ENCODE data around the gene SPRED1.

The SPRED1 gene

DNA sequence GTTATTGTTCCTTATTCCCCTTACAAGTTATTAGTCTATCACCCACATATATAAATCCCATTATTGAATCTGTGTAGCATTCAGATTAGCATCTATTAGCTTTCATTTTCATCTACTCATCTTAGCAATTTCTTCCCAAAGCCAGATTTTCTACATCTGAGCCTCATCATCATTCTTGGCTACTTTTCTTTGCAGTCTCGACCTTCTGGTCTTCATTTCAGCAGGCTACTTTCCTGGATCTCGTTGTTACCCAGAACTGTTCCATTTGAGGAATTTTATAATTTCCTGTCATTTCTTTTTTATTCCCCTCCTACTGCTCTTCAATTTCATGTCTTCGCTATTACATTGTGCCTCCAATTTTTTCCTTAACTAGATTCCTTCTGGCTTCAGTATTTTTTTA, 51.8 kb downstream of the SPRED1 start:
- Histone ChIP-seq H3K4me3 (ENCODE audit: low read length) (no peak overlapping the region), H3K4me1 (ENCODE audit: control insufficient read depth, insufficient read depth, low read length) (no peaks in the 10 kb centered on the region), H3K36me3 (ENCODE audit: control insufficient read depth, insufficient read depth, low read length) (no peaks in the 10 kb centered on the region), H3K27ac (ENCODE audit: low read depth, low read length) (no peak overlapping the region), H3K27me3 (ENCODE audit: control insufficient read depth, insufficient read depth, low read length) (no peaks in the 10 kb centered on the region), H3K9ac (ENCODE audit: low read length) (no peak overlapping the region)

DNA sequence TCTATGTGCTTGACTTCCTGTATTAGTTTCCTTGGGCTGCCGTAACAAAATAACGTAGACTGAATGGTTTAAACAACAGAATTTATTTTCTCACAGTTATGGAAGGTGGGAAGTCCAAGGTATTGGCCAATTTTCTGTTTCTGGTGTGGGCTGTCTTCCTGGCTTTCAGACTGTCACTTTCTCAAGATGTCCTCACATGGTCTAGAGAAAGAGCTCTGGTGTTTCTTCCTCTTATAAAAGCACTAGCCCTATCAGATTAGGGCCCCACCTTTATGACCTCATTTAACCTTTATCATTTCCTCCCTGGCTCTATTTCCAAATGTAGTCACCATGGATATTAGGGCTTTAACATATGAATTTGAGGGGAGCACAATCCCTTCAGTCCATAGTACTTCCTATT, 54.6 kb downstream of the SPRED1 start:
- Histone ChIP-seq H3K27me3 (ENCODE audit: control insufficient read depth, insufficient read depth, low read length) (no peaks in the 10 kb centered on the region), H3K4me3 (ENCODE audit: low read length) (no peak overlapping the region), H3K9ac (ENCODE audit: low read length) (no peak overlapping the region), H3K27ac (ENCODE audit: low read depth, low read length) (no peak overlapping the region), H3K4me1 (ENCODE audit: control insufficient read depth, insufficient read depth, low read length) (no peaks in the 10 kb centered on the region), H3K36me3 (ENCODE audit: control insufficient read depth, insufficient read depth, low read length) (no peaks in the 10 kb centered on the region)

DNA sequence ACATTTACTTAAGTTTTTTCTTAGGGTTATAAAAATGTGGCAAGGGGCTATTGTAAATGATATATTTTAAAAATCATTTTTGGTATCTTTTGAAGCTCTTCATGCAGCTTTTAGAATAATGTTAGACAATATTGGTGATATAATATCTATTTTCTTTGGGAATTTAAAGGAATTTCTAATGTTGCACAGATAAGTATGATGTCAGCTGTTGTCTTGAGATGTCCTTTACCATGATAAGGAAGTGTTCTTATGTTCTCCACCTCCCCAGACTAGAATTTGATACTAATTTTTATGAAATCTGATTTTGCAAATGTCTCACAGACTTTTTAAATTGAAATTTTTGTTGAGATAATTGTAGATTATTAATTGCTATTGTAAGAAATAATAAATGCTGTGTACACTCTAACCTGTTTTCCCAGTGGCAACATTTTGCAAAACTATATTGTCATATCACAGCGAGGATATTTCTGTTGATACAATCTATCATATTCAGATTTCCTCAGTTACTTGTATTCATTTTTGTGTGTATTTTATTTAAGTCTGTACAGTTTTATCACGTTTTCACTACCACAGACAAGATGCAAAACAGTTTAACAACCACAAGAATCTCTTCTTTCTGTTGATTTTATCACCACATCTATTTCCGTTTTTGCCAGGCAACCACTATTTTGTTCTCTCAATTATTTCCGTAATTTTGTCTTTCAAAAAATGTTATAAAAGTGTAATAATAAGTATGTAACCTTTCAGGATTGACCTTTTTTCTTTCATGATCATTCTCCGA, 55.4 kb downstream of the SPRED1 start:
- Histone ChIP-seq H3K36me3 (ENCODE audit: control insufficient read depth, insufficient read depth, low read length) (no peaks in the 10 kb centered on the region), H3K4me1 (ENCODE audit: control insufficient read depth, insufficient read depth, low read length) (no peaks in the 10 kb centered on the region), H3K27ac (ENCODE audit: low read depth, low read length) (no peak overlapping the region)

DNA sequence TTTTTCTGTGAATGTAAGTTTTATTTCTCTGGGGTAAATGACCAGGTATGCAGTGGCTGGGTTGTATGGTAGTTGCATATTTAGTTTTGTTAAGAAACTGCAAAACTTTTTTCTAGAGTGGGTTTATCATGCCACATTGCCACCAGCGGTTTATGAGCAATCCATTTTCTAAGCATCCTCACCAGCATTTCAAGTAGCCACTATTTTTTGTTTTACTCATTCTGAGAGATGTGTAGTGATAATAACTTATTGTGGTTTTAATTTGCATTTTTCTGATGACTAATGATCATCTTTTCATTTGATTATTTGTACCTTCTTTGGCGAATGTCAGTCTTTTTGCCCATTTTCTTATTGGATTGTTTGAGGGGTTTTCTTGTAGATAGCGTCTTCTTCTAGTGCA, 56.2 kb downstream of the SPRED1 start:
- no peaks in the 10 kb centered on the region for H3K4me1 ChIP-seq (ENCODE audit: control insufficient read depth, insufficient read depth, low read length)
- H3K4me3 ChIP-seq (ENCODE audit: low read length), result no peak overlapping the region
- no peak overlapping the region for H3K9ac ChIP-seq (ENCODE audit: low read length)
- H3K27me3 ChIP-seq (ENCODE audit: control insufficient read depth, insufficient read depth, low read length), result no peaks in the 10 kb centered on the region
- no peak overlapping the region for H3K27ac ChIP-seq (ENCODE audit: low read depth, low read length)
- H3K36me3 ChIP-seq (ENCODE audit: control insufficient read depth, insufficient read depth, low read length), result no peaks in the 10 kb centered on the region

More for the DNA sequence above, 55.4 kb downstream of the SPRED1 start:
- H3K27me3 ChIP-seq (ENCODE audit: control insufficient read depth, insufficient read depth, low read length), result no peaks in the 10 kb centered on the region
- no peak overlapping the region for H3K4me3 ChIP-seq (ENCODE audit: low read length)
- H3K9ac ChIP-seq (ENCODE audit: low read length), result no peak overlapping the region

DNA sequence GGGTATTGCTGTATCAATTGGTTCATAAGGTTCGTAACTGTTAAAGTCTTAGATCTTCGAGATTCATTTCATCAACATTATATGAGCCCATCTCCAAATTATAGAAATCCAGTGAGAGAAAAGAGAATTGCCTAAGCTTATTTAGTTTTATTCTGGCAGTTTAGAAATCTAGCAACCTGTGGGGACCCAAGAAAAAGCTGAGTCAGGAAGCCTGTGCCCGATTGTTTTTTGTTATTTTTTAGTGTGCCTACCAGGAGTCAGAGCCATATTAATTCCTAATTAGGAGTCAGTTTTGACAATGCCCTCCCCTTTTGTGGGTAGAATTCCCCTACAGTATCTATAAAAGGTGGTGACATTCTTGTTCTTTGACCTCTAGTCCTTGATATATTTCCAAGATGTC, 59.6 kb downstream of the SPRED1 start:
- Histone ChIP-seq H3K9ac (ENCODE audit: low read length) (no peak overlapping the region), H3K36me3 (ENCODE audit: control insufficient read depth, insufficient read depth, low read length) (no peaks in the 10 kb centered on the region), H3K27ac (ENCODE audit: low read depth, low read length) (no peak overlapping the region), H3K4me1 (ENCODE audit: control insufficient read depth, insufficient read depth, low read length) (no peaks in the 10 kb centered on the region), H3K27me3 (ENCODE audit: control insufficient read depth, insufficient read depth, low read length) (no peaks in the 10 kb centered on the region), H3K4me3 (ENCODE audit: low read length) (no peak overlapping the region)

DNA sequence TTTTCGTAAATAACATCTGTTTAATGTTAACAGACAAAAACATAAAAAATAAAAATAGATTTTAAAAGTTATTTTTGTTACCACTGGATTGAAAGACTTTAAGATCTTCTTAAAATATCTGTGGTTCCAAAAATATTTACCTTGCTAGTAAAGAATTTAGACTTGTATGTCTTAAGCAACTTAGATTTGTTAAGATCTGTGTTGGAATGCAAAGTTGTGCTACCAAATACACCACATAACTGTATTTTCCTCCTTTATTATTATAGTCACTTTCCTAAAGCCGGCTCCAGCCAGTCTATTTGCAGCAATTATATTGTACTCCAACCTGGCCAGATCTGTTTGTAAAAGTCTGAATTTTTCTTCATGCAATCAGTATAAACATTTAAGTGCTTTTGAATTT, 63.7 kb downstream of the SPRED1 start:
- H3K27ac ChIP-seq (ENCODE audit: low read depth, low read length), result no peak overlapping the region
- H3K36me3 ChIP-seq (ENCODE audit: control insufficient read depth, insufficient read depth, low read length), result no peaks in the 10 kb centered on the region
- H3K9ac ChIP-seq (ENCODE audit: low read length), result no peak overlapping the region
- H3K27me3 ChIP-seq (ENCODE audit: control insufficient read depth, insufficient read depth, low read length), result no peaks in the 10 kb centered on the region
- no peaks in the 10 kb centered on the region for H3K4me1 ChIP-seq (ENCODE audit: control insufficient read depth, insufficient read depth, low read length)
- no peak overlapping the region for H3K4me3 ChIP-seq (ENCODE audit: low read length)

DNA sequence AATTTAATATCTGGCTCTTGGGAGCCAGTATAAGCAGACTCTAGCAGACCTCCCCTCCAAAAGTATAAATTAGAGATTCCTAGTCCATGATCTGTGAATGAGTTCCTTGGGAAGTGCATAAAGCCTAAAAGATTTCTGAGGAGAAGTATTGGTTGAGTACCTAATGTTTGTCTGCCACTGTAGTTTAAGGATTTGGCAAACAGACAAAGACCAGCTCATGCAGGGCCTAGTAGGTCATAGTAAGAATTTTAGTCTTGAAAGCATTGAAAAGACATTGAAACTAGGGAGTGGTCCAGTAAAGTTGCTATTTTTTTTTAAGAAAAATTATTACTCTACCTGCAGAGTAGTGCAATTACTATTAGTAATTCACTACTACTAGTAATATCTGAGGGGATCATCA, 67.5 kb downstream of the SPRED1 start:
- Histone ChIP-seq H3K9ac (ENCODE audit: low read length) (no peak overlapping the region), H3K27ac (ENCODE audit: low read depth, low read length) (no peak overlapping the region), H3K27me3 (ENCODE audit: control insufficient read depth, insufficient read depth, low read length) (no peaks in the 10 kb centered on the region), H3K4me1 (ENCODE audit: control insufficient read depth, insufficient read depth, low read length) (no peaks in the 10 kb centered on the region), H3K36me3 (ENCODE audit: control insufficient read depth, insufficient read depth, low read length) (no peaks in the 10 kb centered on the region), H3K4me3 (ENCODE audit: low read length) (no peak overlapping the region)

DNA sequence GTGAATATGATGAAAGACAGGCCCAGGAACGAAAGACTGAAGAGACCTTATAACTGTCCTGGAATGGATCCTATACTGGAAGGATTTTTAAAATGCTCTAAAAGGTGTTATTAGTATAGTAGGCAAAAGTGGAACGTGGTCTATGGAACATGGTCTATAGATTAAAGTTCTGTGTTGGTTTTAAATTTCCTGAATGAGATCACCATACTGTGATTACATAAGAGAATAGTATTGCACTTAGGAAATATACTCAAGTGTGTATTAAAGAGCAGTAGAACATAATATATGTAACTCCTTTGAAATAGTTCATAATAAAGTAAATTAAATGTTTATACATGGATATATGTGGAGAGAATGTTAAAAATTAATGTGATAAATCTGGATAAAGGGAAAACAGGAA, 68.2 kb downstream of the SPRED1 start:
- H3K9ac ChIP-seq (ENCODE audit: low read length), result no peak overlapping the region
- no peak overlapping the region for H3K27ac ChIP-seq (ENCODE audit: low read depth, low read length)
- H3K4me1 ChIP-seq (ENCODE audit: control insufficient read depth, insufficient read depth, low read length), result no peaks in the 10 kb centered on the region
- H3K4me3 ChIP-seq (ENCODE audit: low read length), result no peak overlapping the region
- no peaks in the 10 kb centered on the region for H3K27me3 ChIP-seq (ENCODE audit: control insufficient read depth, insufficient read depth, low read length)
- H3K36me3 ChIP-seq (ENCODE audit: control insufficient read depth, insufficient read depth, low read length), result no peaks in the 10 kb centered on the region

DNA sequence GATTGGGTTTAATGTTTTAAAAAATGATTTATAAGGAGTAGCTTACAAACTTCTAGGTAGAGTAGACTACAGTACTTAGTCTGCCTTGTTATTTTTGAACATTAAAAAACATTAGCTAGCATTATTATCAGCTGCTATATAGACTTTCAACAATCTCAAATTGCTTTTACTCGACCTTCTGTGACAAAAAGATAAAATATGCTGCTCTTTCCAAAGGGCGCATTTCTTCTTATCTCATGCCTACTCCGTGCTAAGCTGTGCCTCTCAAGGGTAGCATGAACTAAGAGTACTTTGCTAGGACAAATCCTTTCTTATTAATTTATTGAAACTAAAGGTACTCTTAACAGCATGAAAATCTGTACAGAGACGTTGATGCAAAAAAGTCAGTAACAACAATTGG, 71.3 kb downstream of the SPRED1 start:
- H3K4me3 ChIP-seq (ENCODE audit: low read length), result no peak overlapping the region
- no peak overlapping the region for H3K9ac ChIP-seq (ENCODE audit: low read length)
- H3K27ac ChIP-seq (ENCODE audit: low read depth, low read length), result no peak overlapping the region
- peaks cover 4% of the 10 kb centered on the region for H3K36me3 ChIP-seq (ENCODE audit: control insufficient read depth, insufficient read depth, low read length)
- no peaks in the 10 kb centered on the region for H3K4me1 ChIP-seq (ENCODE audit: control insufficient read depth, insufficient read depth, low read length)
- no peaks in the 10 kb centered on the region for H3K27me3 ChIP-seq (ENCODE audit: control insufficient read depth, insufficient read depth, low read length)

DNA sequence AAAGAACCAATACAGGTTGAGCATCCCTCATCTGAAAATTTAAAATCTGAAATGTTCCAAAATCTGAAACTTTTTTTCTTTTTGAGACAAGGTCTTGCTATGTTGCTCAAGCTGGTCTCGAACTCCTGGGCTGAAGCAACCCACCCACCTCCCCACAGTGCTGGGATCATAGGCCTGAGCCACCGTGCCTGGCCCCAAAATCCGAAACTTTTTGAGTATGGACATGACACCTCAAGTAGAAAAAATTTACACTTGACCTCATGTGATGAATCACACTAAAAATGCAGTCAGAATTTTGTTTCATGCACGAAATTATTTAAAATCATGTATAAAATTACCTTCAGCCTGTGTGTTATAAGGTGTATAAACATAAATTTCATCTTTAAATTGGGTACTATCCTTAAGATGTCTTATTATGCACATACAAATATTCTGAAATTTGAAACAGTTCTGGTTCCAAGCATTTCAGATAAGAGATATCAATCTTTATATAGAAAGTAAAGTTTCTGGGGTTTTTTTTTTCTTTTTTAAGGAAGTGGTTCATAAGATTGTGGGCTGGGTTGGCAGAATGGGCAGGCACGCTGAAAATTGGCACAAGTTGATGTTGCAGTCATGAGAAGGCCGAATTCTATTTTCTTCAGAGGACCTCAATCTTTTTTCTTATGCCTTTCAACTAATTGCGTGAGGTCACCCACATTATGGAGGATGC, 72.5 kb downstream of the SPRED1 start:
- H3K4me1 ChIP-seq (ENCODE audit: control insufficient read depth, insufficient read depth, low read length), result no peaks in the 10 kb centered on the region
- no peak overlapping the region for H3K4me3 ChIP-seq (ENCODE audit: low read length)
- H3K36me3 ChIP-seq (ENCODE audit: control insufficient read depth, insufficient read depth, low read length), result peaks cover 4% of the 10 kb centered on the region
- H3K9ac ChIP-seq (ENCODE audit: low read length), result no peak overlapping the region
- no peaks in the 10 kb centered on the region for H3K27me3 ChIP-seq (ENCODE audit: control insufficient read depth, insufficient read depth, low read length)
- H3K27ac ChIP-seq (ENCODE audit: low read depth, low read length), result no peak overlapping the region

DNA sequence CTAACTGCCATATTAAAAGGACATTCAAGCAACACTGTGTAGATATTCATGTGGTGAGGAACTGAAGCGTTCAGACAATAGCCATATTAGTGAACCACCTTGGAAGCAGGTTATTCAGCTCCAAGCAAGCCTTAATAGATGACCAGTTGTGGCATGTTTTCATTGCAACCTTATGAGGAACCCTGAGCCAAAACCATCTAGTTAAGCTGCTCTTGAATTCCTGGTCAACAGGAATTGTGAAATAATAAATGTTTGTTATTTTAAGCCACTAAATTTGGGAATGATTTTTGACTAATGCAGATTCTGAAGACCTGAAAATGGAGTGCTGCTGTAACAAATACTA, 73.0 kb downstream of the SPRED1 start:
- Histone ChIP-seq H3K36me3 (ENCODE audit: control insufficient read depth, insufficient read depth, low read length) (peaks cover 4% of the 10 kb centered on the region), H3K27ac (ENCODE audit: low read depth, low read length) (no peak overlapping the region), H3K9ac (ENCODE audit: low read length) (no peak overlapping the region), H3K27me3 (ENCODE audit: control insufficient read depth, insufficient read depth, low read length) (no peaks in the 10 kb centered on the region), H3K4me3 (ENCODE audit: low read length) (no peak overlapping the region), H3K4me1 (ENCODE audit: control insufficient read depth, insufficient read depth, low read length) (no peaks in the 10 kb centered on the region)

DNA sequence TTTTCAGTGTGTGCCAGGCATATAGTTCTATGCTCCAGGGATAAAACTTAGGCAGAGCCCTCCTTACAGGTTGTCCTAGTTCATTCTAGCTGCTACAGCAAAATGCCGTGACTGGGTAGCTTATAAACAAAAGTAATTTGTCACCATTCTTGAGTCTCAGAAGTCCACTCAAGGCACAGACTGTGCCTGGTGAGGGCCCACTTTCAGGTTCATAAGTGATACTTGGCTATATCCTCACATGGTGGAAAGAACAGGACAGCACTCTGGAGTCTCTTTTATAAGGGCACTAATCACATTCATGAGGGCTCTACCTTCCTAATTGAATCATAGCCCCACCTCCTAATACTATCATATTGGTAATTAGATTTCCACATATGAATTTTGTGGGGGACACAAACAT, 80.1 kb downstream of the SPRED1 start:
- no peaks in the 10 kb centered on the region for H3K4me1 ChIP-seq (ENCODE audit: control insufficient read depth, insufficient read depth, low read length)
- H3K27me3 ChIP-seq (ENCODE audit: control insufficient read depth, insufficient read depth, low read length), result no peaks in the 10 kb centered on the region
- no peak overlapping the region for H3K4me3 ChIP-seq (ENCODE audit: low read length)
- H3K36me3 ChIP-seq (ENCODE audit: control insufficient read depth, insufficient read depth, low read length), result no peaks in the 10 kb centered on the region
- no peak overlapping the region for H3K27ac ChIP-seq (ENCODE audit: low read depth, low read length)
- H3K9ac ChIP-seq (ENCODE audit: low read length), result no peak overlapping the region

DNA sequence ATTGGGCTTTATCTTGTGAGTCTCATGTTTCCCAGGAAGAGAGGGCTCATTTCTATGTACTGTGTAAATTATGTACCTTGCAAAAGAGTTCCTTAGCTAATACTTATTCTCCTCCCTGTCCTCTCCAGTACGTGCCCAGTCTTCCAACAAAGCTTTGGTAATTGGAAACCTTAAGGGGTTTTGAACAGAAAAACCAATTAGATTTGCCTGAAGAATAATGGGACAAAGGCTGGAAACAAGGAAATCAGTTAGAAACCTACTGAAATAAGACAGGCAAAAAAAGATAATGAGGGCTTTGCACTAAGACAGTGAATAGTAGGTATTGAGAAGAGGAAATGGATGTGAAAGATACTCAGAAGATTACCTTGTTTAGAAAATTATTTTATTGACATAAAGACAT, 82.5 kb downstream of the SPRED1 start:
- Histone ChIP-seq H3K27ac (ENCODE audit: low read depth, low read length) (no peak overlapping the region), H3K9ac (ENCODE audit: low read length) (no peak overlapping the region), H3K4me1 (ENCODE audit: control insufficient read depth, insufficient read depth, low read length) (no peaks in the 10 kb centered on the region), H3K4me3 (ENCODE audit: low read length) (no peak overlapping the region), H3K27me3 (ENCODE audit: control insufficient read depth, insufficient read depth, low read length) (no peaks in the 10 kb centered on the region), H3K36me3 (ENCODE audit: control insufficient read depth, insufficient read depth, low read length) (no peaks in the 10 kb centered on the region)
